NCI-H146 treated with DMSO at 0.1 percent for 48 hours (cell line): ENCODE data around the gene NCOA7.
A peak's percentile ranks its signal among the peaks of the same experiment; 100 is the strongest.
"Not testable (repeated sequence)": the region's sequence is repeated elsewhere in the genome, so short reads cannot be mapped to it uniquely, and the experiment has no call there.

Source experiments
- DNase-seq: peaks from one replicate; lab custom pipeline; 2025; ENCODE audit not compliant: unreplicated experiment; lab: John Stamatoyannopoulos, UW

The NCOA7 gene

DNA sequence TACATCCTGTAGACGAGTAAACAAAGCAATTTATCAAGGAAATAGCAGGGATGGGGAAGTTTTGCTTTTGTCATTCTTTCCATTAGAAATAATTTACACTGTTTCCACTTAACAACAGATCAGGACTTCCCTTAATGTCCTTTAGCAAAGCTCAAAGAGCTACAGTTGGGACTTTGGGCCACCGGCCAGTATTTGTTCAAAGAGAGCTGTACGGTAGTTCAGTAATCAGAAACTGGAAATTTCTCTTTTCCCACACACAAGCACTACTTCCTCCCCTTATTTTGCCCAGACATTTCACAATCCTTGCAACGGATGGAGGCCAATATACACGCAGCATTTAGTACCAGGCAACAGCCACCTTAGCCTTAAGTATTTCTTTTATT, 153.7 kb downstream of the NCOA7 start:
- DNase-seq = no peak

GRCh38 chr6:125944896-125945295, 154.1 kb downstream of the NCOA7 start:
- no peak for DNase-seq

GRCh38 chr6:125945378-125946141, 154.8 kb downstream of the NCOA7 start:
- no peak for DNase-seq

DNA sequence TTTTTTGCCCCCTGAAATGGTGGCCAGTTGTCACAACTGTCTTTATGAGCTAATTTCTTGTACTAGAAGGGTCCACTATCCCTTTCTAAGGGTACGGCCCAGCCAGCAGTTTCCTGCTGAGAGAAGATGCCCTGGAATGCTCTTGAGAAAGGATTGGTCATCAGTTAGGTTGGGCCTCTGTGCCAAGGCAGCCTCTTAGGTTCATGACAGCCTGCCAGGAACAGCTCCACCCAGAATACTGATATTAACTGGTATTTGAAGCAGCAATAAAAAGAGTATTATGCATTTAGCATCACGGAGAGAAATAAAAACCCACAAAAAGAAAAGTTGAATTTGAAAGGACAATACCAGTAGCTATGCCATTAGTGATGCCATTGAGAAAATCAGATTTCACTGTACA, 156.9 kb downstream of the NCOA7 start:
- no peak for DNase-seq

GRCh38 chr6:125948455-125948854, 157.7 kb downstream of the NCOA7 start:
- DNase-seq = no peak

GRCh38 chr6:125949069-125949468, 158.3 kb downstream of the NCOA7 start:
- DNase-seq = no peak

DNA sequence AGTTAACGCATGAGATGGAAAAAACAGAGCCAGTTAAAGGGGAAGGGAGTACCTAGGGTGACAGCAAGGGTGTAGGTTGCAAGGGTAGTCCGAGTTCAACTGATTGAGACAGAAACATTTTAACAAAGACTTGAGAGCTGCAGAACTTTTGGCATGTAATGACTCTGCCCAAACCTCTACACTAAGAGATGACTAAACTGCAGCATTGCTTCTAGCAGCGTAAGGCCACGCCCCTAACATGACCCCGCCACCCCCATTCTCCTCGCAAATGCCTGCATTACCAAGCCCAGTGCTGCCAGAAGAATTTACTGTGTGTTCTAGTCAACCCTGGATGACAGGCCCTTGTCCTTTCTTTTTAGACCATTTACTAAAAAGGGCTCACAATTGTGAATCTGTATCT, 159.5 kb downstream of the NCOA7 start:
- no peak for DNase-seq

DNA sequence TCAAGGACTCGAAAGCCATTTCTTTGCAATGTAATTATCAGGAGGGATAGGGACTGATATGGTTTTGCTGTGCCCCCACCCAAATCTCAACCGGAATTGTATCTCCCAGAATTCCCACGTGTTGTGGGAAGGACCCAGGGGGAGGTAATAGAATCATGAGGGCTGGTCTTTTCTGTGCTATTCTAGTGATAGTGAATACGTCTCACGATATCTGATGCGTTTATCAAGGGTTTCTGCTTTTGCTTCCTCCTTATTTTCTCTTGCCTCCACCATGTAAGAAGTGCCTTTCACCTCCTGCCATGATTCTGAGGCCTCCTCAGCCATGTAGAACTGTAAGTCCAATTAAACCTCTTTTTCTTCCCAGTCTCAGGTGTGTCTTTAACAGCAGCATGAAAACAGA, 160.0 kb downstream of the NCOA7 start:
- DNase-seq = not testable (repeated sequence)

DNA sequence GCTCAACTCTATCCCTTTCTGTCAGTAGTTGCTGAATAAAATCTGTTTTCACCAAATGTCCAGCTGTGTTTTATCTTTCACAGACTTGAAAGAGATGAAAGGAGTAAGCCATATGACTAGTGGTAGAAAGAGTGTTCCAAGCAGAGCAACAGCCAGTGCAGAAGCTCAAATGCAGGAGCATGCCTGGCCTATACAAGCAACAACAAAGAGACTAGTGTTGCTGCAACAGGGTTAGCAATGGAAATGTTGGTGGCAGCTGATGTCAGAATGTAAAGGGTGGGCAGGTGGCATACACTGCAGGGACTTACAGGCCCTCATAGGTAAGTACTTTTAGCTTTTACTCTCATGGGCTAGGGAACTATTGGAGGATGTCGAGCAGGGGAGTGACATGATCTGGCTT, 160.6 kb downstream of the NCOA7 start:
- no peak for DNase-seq

- DNase-seq = no peak
These were observed 162.2 kb downstream of the NCOA7 start for GRCh38 chr6:125952764-125953501.

DNA sequence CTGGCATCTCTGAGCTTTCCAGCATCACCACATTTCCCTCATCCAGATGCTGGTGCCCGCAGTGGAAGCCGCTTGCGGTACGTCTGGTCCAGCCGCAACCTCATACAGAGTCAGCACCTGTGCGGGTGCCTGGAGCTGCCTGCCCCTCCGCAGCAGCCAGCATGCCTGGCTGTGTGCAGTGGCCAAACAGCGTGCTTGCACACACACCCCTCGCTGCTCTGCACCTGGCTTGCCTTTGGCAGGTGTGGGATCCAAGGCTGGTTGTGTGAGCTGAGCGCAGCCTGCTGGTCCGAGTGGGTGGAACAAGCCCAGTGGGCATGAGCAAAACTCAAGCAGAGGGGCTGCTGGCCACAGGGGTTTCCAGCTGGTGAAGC, 162.7 kb downstream of the NCOA7 start:
- peak; percentile 85 for DNase-seq

DNA sequence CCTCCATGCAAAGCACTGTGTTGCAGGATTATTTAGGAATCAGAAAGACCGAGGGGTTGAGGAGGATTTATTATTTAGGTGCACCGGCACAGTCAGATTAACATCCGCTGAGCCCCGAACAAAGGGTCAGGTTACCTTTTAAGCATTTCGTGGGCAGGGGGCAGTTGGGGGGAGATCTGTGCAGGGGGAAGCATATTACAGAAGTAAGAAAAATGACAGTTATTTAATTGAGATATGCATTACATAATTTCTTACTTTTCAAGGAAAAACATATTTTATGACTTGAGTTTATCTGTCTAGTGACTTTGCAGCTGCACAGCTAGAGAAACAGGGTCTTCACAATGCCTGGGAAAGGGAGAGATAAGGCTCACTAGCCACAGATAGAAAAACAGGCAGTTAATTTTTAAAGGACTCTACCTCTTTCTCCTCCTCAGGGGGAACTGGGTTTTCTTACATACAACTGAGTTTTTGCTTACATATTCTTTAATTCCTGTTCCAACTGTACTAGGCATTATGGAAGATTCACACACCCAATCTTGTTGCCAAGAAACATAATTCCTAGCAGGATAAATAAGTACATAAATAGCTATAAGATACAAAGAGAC, 164.1 kb downstream of the NCOA7 start:
- no peak for DNase-seq

DNA sequence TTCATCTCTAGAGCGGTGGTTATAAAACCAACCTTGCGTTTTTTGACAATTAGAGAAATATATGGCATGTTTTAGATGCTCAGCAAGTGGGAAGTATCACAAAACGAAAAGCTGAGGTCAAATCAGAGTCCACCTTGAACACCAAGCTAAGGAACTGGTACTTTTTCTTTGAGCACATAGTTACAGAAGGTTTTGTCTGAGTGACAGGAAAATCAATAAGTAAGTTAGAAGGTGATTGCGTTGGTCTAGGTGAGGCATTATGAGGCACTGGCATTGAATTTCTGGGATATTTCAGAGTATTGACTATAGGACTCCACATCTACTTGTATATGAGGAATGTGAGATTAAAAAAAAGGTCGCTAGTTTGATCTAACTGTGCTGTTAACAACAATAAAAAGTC, 165.2 kb downstream of the NCOA7 start:
- no peak for DNase-seq

DNA sequence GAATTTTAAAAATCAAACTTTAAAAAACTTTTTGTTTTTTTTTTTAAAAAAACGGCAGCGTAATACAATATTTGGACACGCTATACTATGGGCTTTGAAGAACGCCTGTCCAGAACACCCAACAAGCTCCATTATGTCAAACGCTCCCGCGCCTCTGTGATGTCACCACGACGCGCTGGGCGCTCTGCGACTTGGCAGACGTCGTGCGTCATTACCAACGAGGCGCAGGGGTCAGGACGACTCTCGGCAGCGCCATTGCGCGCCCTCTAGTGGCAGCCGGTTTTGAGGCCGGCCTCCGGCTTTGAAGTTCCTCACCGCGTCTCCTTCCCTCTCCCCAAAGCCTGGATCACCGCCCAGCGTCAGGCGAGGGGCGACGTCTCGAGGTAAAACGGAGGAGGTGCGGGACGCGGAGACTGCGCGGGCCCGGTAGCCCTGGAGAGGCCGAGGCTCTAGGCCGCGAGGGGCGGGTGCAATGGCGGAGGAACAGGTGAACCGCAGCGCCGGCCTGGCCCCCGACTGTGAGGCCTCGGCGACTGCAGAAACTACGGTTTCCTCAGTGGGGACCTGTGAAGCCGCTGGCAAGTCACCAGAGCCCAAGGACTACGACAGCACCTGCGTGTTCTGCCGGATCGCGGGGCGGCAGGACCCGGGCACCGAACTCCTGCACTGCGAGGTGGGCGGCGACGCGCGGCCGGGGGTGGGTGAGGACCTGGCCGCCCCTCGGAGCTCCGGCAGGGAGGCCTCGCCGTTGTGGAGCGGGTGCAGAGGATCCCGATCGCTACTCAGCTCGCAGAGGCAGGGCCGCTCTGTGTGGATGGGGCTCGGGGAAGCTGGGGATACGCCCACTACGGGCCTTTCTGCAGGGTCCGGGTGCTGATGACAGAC, 166.0 kb downstream of the NCOA7 start, which contains the start of gene HINT3:
Gene HINT3, plus strand, starts transcription at position 265 of the 885 bp plus-strand sequence. Its CDS starts 208 bp downstream, at position 473.
- peak; percentile 98 for DNase-seq

GRCh38 chr6:125957391-125957693, 166.6 kb downstream of the NCOA7 start:
- no peak for DNase-seq

DNA sequence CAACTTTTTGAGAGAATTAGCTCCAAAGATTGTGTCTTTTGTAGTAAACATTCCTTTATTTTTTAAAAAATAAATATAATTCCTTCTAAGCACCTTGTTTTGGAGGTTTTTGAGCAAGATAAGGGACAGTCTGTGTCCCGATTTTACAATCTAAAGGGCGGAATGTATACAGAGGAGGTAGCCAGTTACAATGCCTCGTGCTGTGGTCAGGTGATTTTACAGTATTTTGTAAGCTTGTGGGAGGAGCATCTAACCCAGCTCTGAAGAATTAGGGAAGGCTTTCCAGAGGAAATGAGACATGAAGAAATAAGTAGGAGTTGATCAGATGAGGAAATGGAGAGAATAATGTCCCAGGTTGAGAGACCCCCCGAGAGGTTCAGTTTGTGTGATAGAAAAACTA, 167.1 kb downstream of the NCOA7 start:
- DNase-seq = peak; percentile 34

- DNase-seq = no peak
These were observed 168.3 kb downstream of the NCOA7 start for GRCh38 chr6:125959041-125959440.

DNA sequence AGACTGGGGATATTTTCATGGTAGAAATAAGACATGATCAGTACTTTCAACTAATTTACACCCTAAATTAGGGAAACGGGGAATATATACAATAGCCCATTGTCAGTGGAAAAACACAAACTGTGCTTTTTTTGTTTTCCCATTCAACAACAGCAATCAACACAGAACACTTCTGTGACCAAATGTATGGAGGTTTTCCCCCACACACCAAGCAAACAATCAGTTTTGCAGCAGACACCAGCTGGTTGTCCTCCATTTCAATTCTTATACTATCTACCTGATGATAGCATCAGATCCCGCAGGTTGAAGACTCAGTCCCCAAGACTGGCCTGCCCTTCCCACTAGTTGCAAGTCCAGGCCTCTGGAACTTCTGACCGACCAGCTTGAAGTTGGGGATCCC, 170.4 kb downstream of the NCOA7 start:
- DNase-seq = no peak

DNA sequence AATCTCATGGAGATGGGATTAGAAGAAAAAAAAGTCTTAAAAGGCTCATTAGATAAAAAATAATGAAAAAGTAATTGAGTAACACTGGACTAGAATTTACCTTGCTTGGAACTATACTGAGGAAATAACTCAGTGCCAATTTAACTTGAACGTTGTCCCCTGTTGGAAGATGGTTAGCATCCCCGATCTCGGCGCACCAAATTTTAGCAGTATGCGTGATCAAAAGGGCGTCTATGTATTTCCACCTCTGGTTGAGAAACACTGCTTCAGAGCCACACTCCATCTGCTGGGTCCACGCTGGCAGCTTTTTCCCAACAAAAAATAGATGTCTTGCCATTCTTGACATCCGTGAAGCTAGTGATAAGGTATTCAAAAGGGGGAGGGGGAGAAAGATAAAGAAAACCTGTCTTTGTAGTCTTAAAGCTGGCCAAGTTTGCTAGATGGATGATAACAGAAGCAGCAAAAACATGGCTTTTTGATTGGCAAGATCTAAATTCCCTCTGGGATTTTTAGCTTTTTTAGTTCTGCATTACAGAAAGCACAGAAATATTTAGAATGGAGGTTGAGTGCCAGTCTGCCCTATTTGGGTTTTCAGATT, 172.2 kb downstream of the NCOA7 start:
- DNase-seq = no peak

- no peak for DNase-seq
These were observed 173.1 kb downstream of the NCOA7 start for GRCh38 chr6:125963817-125964216.

DNA sequence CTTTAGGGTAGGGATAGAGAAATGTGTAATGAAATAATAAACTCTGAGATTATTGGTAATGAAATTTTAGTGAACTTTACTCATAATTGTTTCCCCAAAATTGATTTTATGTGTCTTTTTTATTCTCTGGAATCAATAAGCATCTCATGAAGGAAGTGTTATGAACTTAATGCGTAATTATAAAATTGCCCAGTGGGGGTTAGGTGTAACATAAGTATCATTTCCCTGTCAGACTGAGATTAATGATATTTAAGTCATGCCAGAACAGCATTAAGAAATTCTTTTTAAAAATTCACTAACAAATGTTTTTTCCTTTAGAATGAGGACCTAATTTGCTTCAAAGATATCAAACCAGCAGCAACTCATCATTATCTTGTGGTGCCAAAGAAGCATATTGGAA, 175.8 kb downstream of the NCOA7 start:
- no peak for DNase-seq
